22Rv1 (cell line): Measurements from ENCODE around the gene NEAT1.

Experiments used
- H3K27ac ChIP-seq: fragments of 450-650 bp; 2 replicates; pipeline ENCODE4 v1.5.1; 2017
- CTCF ChIP-seq: fragments of 450-650 bp; IDR thresholded peaks from 2 replicates; pipeline ENCODE4 v1.5.1; 2017; ENCODE audit warnings: mild to moderate bottlenecking
- ZFX ChIP-seq: fragments of 450-650 bp; IDR thresholded peaks from 2 replicates; pipeline ENCODE4 v1.6.1; 2017; ENCODE audit warnings: antibody characterized with exemption, borderline replicate concordance

The NEAT1 gene

GRCh38 chr11:65389294-65389980 is 33.2 kb upstream of the NEAT1 start:
- no peak overlapping the region for H3K27ac ChIP-seq
- TF ChIP-seq CTCF = no peak
- TF ChIP-seq ZFX = no peak

DNA sequence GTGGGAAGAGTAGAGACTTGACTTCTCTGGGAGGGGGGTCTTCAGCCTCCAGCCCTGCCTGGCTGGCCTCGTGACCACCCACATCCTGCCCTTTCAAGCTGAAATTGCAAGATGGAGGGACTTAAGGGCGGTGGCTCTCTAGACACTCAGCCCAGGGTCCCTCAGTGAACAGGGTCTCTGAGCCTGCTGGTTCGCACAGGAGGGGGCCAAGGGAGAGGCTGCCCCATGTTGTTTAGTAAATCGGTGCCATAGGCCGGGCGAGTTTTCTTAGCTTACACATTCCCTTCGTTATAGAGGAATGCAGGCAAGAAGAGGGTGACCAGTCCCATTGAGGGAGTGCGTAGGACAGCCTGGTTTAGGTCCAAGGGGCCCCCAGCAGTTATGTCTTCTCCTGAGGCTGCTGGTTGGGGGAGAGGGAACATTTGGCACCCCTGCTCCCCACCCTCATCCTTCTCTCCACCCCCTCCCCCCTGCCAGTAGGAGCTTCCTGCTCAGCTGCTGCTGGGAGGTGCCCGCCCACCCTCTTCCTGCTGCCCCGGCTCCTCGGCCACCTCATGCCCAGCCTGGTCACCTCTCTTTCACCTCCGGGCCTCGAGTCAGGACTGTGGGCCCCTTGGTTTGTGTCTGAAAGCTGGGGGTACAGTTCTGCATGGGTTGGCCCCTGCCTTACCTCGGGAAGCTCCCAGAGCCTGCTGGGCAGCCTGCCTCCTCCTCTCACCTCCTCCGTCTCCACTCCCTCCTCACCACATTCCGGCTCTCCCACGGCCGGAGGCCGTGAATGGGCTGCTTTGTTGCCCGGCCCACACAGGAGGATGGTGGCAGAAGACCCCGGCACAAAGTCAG is 32.3 kb upstream of the NEAT1 start:
- no peak for TF ChIP-seq CTCF
- no peak for TF ChIP-seq ZFX
- no peak overlapping the region for H3K27ac ChIP-seq

DNA sequence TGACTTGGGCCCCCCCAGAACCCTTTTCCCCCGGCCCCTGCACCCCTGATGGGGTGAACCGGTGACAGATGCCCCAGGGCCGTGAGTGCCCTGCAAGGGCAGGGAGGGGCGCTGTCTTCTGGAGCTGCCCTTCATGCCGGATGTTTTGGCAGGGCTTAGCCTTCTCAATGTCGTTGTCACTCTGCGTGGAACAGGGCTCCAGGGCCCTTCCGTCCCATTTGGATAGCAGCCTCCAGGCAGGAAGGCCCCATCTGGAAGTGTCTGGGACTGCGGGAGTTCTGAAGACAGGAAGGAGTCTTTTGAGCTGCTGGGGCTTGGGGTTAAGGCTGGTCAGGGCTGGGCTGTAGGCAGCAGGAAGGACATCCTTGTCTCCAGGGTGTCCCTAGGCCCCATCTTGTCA is 31.6 kb upstream of the NEAT1 start:
- TF ChIP-seq CTCF = no peak
- no peak overlapping the region for H3K27ac ChIP-seq

- H3K27ac ChIP-seq = no peak overlapping the region
- TF ChIP-seq ZFX (no peak), CTCF (no peak)
Measured at GRCh38 chr11:65392186-65392829, 30.3 kb upstream of the NEAT1 start.

DNA sequence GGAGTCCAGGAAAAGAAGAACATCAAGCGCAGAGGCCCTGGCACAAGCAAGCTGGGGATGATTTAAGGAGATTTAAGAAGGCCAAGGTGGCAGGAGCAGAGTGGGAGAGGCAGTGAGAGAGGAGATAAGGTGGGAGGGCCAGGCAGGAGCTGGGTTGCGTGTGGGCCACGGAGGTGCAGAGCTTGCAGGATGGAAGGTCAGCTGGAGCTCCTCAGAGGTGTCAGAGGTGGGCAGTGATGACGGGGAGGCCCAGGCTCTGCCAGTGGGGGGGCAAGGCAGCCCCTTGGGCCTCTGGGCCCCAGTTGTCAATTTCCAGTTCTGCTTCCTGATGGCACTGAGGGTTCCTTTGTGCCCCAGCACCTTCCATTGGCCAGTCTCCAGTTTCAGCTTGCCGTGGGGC is 29.7 kb upstream of the NEAT1 start:
- no peak overlapping the region for H3K27ac ChIP-seq
- TF ChIP-seq ZFX (no peak), CTCF (no peak)

DNA sequence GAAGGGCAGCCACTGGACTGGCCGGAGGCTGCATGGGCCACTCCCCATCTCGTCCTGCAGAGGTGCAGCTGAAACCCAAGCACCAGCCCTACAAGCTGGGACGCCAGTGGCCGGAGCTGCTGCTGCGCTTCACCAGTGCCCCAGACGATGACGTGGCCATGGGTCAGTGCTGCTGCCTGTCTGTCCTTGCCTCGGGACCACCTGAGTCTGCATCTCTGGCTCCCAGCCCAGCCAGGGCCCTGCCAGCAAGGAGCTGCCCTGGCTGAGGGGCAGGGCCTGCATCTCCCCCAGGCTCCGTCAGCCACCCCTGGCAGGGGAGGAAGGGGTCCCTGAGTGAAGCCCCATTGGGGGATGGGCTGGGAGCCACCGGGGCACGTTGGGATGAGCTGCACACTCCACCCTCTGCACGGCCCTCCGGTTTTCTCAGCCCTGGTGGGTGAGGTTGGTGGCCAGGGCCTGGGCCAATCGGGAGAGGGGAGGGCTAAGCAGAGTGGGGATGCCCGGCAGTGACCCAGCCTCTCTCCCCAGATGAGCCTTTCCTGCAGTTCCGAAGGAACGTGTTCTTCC is 29.0 kb upstream of the NEAT1 start:
- H3K27ac ChIP-seq = no peak overlapping the region
- TF ChIP-seq CTCF (no peak), ZFX (no peak)

- TF ChIP-seq CTCF = no peak
- no peak for TF ChIP-seq ZFX
- no peak overlapping the region for H3K27ac ChIP-seq
Measured at GRCh38 chr11:65394125-65394536, 28.5 kb upstream of the NEAT1 start.
